HG02840 (cell line): Measurements from ENCODE around the gene CD84.
"Not testable (repeated sequence)": the region's sequence is repeated elsewhere in the genome, so short reads cannot be mapped to it uniquely, and the experiment has no call there.

Source experiments
- ATAC-seq: cut with Tn5 transposase; IDR thresholded peaks from one replicate; pipeline ENCODE4 v1.9.1; 2021; ENCODE audit warnings: mild to moderate bottlenecking, moderate library complexity, moderate number of reproducible peaks; ENCODE audit not compliant: unreplicated experiment, low FRiP score

CD84 gene

DNA sequence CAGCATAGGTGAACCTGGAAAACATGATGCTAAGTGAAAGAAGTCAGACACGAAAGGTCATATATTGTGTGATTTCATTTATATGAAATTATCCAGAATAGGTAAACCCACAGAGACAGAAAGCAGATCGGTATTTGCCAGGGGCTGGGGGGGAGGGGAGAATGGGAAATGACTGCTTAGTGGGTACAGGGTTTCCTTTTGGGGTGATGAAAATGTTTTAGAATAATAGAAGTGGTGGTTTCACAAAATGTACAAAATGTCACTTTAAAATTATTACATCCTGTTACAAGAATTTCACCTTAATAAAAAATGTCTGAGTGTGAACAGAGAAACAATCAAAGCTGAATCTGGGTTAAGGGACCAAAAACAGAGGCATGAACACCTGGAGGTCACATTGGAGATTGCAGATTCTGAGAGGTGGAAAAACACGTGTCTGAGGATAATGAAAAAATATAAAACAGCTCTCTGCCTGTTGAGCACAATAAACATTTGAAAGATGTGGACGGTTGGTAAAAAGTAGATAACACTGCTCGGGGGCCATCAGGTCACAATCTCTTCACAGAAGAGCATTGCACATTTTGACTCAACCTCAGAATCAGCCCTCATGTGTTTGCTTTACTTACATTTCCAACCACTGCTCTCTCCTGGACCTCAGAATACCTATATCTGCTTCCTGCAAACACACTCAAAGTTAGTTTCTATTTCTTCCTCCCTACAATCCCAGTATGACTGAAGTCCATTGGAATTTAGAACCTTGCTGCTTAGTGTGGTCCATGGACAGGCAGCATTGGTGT is 59.5 kb downstream of the CD84 start:
- no peak for ATAC-seq

DNA sequence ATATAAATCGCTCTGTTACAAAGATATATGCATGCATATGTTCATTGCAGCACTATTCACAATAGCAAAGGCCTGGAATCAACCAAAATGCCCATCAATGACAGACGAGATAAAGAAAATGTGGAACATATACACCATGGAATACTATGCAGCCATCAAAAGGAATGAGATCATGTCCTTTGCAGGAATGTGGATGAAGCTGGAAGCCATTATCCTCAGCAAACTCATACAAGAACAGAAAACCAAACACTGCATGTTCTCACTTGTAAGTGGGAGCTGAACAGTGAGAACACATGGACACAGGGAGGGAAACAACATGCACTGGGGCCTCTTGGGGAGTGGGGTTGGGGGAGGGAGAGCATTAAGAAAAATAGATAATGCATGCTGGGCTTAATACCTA is 61.8 kb downstream of the CD84 start:
- not testable (repeated sequence) for ATAC-seq

DNA sequence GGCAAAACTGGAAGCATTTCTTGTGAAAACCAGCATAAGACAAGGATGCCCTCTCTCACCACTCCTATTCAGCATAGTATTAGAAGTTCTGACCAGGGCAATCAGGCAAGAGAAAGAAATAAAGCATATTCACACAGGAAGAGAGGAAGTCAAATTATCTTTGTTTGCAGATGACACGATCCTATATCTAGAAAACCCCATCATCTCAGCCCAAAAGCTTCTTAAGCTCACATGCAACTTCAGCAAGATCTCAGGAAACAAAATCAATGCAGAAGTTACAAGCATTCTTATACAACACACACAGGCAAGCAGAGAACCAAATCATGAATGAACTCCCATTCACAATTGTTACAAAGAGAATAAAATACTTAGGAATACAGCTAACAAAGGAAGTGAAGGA is 63.4 kb downstream of the CD84 start:
- not testable (repeated sequence) for ATAC-seq

DNA sequence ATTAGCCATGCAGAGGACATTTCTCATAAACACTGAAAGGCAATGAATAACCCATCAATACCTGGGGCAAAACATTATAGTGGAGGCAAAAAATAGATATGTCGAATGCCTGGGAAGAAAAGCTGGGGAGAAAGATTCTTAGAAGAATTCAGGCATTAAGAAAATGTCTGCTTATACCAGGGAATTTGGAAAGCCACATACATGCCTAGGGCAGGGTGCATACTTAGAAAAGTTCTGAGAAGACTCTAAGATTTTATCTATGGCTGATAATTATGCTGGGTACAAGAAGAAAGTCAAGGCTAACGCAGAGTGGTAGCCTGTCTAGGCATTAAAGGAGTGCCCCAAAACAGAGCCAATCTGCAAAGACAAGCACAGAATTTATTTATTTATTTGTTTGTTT is 74.6 kb downstream of the CD84 start:
- ATAC-seq: no peak

DNA sequence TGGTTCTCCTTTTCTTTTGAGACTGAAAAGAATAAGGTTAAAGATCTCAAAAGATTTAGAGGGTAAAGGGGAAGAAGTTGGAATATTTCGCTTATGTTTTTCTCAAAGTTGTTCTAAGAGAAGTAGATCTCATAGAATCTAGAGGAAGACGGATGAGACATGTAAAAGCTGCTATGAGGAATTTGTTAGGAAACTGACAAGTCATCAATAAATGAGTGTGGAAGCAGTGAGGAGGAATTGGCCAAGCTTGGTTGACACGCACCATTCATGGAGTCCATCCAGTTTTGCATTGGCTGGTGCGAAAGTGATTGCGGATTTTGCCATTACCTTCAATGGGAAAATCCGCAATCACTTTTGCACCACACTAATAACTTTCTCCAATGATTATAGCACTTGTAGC is 76.2 kb downstream of the CD84 start:
- ATAC-seq: no peak

DNA sequence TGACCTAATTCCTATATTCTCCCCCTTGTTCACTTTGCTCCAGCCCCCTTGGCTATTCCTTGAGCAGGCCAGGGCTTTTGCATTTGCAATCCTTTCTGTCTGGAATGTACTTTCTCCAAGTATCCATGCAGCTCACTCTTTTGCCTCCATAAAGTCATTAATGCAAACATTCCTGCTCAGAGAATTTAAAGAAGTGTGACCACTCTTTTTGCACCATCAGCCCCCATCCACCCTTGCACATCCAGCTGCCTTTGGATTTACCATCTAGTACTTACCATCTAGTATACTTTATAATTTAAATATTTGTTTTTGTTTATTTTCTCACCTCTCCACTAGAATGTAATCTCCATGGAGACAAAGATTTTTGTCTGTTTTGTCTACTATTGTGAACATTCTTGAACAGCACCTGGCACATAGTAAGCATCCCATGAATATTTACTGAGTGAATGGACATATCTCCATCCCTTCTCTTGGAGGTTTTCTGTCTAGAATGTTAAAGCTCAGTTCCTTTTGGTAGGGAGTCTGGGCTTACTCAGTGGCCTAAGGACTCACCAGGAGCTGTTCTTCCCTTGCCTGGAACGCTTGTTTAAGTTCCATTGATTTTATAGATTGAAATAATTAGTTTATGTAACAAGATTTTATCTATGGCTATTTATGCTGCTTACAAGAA is 78.8 kb downstream of the CD84 start:
- ATAC-seq: no peak

DNA sequence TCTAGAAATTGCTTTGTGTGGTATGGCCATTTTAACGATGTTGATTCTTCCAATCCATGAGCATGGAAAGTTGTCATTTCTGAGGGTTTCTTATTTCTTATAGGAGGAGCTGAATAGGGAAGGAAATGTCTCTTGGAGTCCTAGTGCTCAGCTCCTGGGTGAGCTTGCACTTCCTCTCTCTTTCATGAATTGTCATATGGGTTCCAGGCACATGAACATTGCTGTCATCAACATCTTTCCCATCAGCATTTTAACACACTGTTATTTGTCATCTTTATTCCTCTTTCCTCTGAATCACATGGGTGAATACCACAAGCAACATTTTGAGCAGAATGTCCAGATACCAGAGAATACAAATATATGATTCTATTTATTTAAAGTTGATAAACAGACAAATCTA is 79.7 kb downstream of the CD84 start:
- no peak for ATAC-seq

DNA sequence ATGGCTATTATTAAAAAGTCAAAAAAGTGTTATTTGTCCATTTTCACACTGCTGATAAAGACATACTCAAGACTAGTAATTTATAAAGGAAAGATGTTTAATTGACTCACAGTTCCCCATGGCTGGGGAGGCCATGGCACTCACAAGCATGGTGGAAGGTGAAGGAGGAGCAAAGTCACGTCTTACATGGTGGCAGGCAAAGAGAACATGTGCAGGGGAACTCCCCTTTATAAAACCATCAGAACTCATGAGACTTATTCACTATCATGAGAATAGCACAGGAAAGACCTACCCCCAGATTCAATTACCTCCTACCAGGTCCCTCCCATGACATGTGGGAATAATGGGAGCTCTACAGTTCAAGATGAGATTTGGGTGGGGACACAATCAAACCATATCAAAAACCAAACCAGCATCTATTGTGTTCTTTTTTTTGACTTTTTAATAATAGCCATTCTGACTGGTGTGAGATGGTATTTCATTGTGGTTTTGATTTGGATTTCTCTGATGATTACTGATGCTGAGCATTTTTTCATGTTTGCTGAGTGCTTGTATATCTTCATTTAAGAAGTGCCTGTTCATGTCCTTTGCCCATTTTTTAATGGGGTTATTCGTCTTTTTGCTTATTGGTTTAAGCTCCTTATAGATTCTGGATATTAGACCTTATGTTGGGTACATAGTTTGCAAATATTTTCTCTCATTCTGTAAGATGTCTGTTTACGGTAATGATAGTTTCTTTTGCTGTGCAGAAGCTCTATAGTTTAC is 80.8 kb downstream of the CD84 start:
- not testable (repeated sequence) for ATAC-seq

DNA sequence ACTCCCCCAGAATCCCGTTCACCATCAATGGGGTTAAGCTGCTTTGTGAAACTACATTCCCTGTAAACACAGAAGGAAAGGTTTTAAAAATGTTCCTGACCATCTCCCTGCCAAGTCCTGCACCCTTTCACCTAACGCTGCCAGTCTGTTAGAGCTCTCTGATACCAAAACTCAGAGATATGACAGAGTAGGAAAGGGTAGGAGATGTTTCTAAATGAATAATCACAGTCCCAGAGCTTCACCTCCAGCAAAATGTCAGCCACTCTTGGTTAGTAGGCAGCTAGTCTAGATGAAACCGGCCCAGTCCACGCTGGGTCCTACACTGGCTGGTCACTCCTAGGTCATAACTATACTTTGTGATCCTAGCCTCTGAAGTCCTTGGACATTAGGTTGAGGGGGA is 83.0 kb downstream of the CD84 start:
- no peak for ATAC-seq

DNA sequence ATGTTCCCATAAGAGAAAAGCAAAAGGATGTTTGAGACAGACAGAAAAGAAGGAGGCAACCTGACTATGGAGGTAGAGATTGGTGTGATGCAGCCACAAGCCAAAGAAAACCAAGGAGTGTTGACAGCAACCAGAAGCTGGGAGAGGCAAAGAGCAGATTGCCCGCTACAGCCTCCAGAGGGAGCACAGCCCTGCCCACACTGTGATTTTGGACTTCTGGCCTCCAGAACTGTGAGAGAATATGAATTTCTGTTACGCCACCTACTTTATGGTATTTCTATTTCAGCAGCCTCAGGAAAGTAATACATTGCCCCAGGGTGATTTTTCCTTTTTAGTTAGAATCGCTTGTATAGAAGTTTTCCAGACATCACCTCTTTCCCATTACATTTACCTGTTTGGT is 84.7 kb downstream of the CD84 start:
- no peak for ATAC-seq

DNA sequence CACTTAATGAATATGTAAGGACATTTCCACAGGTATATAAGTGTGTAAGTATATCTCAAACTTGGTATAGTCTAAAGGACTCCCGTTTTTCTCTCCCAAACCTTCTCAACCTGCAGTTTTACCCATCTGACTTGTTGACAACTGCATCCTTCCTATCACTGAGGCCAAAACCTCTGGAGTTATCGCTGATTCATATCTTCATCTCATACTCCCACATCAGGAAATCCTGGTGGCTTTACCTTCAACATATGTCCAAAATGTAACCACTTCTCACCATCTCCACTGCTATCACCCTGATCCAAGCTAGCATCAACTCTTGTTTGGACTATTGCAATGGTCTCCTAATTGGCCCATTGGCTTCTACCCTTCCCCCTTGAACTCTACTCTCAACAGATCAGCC is 86.7 kb downstream of the CD84 start:
- no peak for ATAC-seq

DNA sequence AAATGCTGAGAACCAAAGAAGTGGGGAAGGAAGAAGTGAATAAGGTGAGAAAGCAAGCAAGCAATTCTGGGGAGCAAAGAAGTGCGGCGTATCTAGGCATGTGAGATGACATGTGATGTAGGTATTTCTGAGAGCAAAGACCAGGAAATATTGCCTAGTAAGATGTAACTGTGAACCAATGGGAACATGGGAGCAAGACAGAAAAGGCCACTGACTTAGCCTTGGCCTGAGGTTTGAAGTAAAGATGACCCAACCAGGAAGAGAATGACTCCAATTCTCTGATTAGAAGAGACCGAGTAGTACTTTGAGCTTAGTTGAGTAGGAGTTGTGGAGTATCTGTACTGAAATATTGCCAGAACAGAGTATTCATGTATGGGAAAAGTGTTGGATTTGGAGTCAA is 87.3 kb downstream of the CD84 start:
- ATAC-seq: no peak
